Measurements from ENCODE around the gene MGAT2.
"Not testable (repeated sequence)": the region's sequence is repeated elsewhere in the genome, so short reads cannot be mapped to it uniquely, and the experiment has no call there.

Gene MGAT2

GRCh38 chr14:49657500-49657899 is 36.9 kb downstream of the MGAT2 start:
- FAIRE-seq: not testable (repeated sequence)

GRCh38 chr14:49659526-49660455 is 39.2 kb downstream of the MGAT2 start:
- FAIRE-seq: no peak

- no peak for FAIRE-seq
These were observed 49.9 kb downstream of the MGAT2 start for GRCh38 chr14:49670475-49670874.
